HG02884 (cell line): ENCODE data around the gene ZFAND6.
"Not testable (repeated sequence)": the region's sequence is repeated elsewhere in the genome, so short reads cannot be mapped to it uniquely, and the experiment has no call there.

Experiments used
- ATAC-seq: cut with Tn5 transposase; IDR thresholded peaks from one replicate; pipeline ENCODE4 v1.9.1; 2021; ENCODE audit warnings: mild to moderate bottlenecking, moderate library complexity; ENCODE audit not compliant: unreplicated experiment

ZFAND6 gene

DNA sequence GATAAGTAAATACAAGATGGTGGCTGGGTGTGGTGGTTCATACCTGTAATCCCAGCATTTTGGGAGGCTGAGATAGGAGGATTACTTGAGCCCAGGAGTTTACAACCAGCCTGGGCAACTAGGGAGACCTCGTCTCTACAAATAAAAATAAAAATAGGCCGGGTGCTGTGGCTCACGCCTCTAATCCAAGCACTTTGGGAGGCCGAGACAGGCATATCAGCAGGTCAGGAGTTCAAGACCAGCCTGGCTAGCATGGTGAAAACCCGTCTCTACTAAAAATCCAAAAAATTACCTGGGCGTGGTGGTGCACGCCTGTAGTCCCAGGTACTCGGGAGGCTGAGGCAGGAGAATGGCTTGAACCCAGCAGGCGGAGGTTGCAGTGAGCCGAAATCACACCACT, 14.3 kb upstream of the ZFAND6 start:
- not testable (repeated sequence) for ATAC-seq

DNA sequence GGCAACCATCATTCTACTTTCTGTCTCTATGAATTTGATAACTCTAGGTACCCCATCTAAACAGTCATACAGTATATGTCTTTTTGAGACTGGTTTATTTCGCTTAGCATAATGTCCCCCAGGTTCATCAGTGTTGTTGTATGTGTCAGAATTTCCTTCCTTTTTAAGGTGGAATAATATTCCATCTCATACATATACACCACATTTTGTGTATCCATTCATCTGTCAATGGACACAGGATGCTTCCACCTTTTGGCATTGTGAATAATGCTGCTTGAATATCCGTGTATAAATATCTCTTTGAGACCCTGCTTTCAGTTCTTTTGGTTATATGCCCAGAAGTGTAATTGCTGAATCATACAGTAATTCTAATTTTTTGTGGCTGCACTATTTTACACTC, 10.4 kb upstream of the ZFAND6 start:
- no peak for ATAC-seq

DNA sequence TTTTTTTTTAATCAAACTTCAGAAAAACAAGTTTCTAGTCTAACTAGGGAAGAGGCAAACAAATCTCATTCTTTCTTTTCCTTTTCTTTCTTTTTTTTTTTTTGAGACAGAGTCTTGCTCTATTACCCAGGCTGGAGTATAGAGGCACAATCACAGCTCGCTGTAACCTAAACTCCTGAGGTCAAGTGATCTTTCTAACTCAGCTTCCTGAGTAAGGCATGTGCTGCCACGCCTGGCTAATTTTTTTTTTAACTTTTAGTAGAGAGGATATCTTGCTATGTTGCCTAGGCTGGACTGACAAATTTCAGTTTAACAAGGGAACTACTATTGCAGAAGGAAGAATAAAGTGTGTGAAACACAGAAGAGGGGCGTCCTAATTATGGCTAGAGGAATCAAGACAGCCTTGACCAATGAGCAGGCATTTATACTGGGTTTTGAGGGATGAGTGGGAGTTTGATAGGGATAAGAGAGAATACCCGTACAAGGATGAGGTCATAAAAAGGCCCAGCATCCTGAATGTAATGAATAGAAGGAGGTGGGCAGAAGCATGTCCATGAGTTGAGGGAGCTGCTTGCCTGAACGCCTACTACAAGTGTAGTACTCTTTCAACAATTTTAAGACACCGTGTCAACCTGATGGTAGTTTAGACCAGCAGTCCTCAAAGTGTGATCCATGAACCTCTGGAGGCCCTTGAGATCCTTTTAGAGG, 6.7 kb upstream of the ZFAND6 start:
- no peak for ATAC-seq

DNA sequence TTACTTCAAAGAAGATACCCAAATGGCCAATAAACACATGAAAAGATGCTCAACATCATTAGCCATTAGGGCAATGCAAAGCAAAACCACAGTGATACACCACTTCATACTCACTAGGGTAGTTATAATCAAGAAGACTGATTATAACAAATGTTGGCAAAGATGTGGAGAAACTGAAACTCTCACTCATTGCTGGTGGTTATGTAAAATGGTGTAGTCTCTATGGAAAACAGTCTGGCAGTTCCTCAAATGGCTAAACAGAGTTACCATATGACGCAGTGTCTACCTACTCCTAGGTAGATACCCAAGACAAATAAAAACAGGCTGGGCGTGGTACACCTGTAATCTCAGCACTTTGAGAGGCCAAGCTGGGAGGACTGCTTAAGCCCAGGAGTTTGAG, 3.5 kb upstream of the ZFAND6 start:
- no peak for ATAC-seq

DNA sequence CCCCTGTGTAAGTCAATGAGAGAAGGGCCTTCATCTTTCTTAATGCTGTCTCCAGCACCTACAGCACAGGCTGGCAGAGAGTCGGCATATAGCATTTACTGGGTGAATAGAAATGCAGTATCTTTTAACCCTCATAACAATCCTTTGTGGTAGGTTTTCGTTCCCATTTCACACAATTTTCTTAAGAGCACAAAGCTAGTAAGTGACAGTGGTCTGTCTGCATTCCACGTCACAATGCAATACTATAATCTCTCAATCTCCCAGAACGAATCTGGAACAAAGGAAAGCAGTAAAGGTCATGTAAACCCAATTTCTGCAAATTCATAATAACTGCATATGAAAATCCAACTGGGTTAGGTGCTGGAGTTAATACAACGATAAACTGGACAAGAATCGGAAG, 1.4 kb upstream of the ZFAND6 start:
- ATAC-seq: no peak

DNA sequence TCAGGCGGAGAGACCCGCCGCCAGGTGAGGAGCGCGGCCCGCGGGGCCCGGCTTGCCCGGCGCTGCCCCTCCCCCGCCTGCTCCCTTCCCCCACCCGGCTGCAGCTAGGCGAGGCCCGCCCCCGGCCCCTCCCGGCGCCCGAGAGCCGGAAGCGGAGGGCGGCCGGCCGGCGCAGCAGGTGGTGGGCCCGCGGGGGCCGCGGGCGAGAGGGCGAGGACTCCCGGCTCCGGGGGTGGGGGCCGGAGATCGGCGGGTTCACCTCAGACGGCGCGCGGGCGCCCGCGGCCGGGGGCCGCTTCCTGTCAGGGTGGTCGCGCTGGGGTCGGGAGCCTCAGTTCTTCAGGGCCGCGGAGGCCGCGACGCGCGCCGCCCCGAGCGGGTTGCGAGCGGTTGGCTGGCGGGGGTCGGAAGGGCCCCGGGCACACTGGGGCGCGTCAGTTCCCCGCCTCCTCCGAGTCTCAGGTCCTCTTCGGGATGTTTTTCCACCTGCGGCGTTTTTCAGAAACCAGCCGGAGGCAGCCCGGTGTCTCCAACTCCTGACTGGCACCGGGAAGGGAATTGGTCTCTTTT, 395 bp downstream of the ZFAND6 start:
- peak; percentile 41 for ATAC-seq

DNA sequence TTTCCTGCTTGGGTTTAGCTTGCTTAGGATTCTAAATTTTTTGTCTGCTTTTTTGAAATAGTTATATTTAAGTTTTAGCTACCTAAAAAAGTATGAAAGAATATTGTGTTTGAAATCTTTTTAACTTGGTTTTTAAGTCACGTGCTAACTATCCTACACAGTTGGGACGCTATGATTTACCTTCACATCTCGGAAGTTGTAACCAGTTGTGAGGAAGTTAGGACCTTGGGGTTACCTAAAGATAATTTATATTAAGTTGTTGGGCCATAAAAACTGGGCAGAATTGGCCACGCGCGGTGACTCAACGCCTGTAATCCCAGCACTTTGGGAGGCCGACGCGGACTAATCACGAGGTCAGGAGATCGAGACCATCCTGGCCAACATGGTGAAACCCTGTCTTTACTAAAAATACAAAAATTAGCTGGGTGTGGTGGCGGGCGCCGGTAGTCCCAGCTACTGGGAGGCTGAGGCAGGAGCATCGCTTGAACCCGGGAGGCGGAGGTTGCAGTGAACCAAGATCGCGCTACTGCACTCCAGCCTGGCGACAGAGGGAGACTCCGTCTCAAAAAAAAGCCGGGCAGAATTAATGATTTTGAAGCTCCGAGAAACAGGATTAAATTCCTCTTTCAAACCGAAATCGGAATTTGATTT, 1.0 kb downstream of the ZFAND6 start:
- no peak for ATAC-seq

DNA sequence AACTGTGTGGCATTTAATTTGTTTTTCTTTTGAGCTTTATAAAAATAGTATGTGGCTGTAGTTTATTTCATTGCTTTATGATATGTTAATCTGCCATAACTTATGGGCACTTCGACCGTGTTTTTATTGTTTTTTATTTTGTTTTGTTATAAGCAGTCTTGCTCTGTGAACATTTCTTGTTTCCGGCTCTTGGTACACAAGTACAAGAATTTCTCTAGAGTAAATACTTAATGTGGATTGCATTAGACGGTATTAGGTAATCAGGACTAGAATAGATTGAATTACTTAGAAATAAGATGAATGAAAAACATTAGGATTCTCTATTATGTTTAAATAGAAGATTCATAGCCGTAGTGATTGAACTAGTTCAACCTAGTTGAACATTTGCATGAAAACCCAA, 2.1 kb downstream of the ZFAND6 start:
- ATAC-seq: no peak

DNA sequence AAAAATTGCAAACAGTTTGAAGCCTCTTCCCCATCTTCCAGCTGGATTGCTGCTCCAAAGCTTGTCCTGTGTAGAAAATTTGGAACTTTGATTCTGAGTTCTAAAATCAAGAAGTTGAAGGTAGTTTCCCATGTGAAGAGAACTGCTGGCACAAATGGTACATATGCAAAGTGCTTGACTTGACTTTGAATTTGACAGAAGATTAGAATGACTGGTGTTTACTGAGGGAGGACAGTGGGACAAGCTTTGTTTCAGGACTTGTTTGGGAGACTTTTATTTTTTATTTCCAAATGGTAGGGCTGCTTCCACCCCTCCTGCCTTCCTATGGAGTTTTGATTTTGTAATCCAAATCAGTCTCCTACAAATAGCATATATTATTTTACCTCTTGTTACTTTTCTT, 7.4 kb downstream of the ZFAND6 start:
- ATAC-seq: no peak

DNA sequence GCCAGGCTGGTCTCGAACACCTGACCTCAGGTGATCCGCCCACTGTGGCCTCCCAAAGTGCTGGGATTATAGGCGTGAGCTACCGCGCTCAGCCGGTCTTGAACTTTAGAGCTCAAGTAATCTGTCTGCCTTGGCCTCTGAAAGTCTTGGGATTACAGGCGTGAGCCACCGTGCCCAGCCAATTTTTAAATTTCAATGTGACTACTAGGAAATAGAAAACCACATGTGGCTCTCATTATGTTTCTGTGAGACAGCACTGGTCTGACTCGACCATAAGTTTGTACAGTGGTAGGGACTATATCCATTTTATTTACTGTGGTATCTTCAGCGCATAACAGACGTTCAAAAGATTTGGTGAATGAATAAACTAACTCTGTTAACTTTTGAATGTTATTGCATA, 9.1 kb downstream of the ZFAND6 start:
- ATAC-seq: no peak

DNA sequence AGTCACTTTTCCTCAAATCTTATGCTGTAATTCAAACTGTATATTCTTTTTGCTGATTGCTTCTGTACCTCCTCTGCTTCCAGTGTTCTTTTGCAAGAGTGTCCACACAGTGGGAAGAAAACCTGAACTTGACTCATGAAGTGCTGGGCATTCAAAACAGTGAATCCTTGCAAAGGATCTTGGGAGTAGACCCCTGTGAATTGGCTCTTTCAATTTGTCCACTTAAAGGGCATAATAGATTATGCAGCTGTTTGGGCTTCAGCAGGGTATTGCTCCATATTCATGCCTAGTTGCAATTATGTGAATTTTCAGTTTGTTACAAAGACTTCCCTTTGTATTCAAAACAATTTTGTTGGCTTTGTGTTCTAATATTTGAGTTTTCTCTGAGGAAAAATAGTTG, 11.4 kb downstream of the ZFAND6 start:
- no peak for ATAC-seq

DNA sequence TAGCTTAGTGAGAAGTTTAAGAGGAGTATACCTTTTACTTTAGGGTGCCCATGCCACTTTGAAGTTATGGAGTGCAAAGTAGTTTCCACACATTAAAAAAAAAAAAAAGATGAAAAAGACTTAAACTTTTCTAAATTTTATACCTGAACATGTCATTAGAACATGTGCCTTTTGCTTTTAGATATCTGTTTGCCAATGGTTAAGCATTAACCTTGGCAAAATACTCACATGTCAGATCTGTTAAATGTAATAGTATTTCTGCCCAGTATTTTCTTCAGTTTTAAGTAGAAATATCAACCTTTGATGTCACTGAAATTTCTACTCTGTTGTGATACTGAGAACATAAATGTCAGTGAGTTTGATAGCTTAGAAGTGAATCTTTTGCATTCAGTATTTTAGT, 12.2 kb downstream of the ZFAND6 start:
- ATAC-seq: no peak

DNA sequence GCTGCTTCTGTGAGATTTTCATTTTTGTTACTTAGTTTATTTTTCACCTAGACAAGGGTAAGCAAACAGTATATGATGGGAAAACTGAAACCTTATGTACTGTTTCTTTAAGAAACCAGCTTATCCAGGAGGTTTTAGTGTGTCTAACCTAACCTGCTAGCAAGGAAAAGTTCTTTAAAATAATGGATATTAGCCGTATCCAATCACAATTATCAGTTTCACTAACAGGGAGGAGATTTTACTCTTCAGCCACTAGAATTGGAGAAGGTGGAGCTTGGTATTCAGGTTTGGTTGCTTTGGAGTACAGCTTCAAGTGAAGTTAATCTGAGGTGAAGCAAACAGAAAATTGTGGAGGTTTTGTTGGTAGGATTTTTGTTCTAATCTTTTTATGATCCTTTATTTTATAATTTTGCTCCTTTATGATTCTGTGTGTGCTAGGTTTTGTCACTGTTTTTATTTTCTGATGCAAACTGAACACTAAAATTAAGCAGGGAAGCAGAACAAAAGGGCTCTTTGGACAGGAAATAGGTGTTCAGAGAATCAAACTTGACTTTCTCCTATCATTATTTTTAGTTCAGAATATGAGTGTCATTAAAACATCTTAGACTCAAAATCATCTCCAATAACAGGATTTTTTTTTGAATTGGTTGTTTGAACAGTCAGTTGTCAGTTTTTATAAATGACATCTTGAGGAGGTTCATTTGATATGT, 13.0 kb downstream of the ZFAND6 start:
- peak; percentile 70 for ATAC-seq

DNA sequence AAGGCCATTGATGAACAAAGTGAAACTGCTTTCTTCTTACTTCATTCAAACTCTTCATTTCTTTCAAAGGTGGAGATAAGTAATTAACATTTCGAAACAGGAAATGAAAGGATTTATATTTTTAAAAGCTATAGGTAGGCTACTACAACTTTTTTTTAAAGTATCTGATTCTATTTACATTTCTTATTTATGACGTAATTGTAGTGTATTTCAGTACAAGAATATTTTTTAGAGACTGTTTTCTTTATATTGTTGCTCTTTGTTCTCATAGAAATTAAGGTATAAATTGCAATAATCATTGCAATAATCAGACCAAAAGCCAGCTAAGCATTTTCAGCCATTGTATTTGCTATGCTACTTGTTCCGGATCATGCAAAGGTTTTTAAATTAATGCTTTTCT, 13.7 kb downstream of the ZFAND6 start:
- ATAC-seq: no peak

DNA sequence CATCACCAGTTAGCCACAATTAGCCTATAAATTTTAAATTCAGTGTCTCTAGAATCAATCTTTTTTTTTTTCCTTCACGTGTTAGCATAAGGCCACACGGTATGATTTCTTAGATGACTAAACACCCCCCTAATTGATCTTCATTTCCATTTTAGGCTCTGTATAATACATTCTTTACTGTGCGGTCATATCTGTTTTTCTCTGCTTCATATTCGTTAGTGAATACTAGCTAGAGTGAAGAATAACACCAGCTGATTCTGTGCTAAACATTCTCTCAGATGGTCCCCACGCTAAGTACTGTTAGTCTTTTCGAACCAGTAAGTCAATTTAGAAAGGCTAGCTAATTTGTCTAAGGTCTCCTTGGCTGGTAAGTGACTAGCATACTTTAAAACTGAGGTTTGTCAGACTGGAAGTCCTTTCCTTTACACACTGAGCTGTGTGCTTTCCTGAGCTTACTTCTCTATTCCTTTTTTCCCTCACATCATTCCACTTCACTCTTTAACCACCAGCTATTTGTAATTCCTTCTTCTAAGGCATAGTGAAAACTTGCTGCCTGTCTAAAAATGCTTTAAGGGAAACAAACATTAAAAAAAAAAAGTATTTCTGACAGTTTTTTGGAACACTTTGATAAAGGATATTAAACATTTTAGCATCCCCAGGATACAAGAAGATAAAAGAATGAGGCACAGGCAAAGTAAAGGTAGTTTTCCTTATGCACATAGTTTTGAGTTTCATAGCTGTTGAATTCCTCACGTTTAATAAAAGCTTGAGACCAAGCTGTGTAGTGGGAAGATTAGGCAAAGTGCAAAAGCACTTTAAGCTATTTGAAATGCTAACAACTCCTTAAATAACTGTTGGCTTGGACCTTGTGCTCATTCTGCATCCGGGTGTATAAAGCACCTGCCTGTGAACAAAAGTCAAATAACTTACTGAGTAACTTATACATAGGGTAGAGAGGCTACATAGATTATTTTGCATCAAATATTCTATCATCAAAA, 17.1 kb downstream of the ZFAND6 start:
- no peak for ATAC-seq

DNA sequence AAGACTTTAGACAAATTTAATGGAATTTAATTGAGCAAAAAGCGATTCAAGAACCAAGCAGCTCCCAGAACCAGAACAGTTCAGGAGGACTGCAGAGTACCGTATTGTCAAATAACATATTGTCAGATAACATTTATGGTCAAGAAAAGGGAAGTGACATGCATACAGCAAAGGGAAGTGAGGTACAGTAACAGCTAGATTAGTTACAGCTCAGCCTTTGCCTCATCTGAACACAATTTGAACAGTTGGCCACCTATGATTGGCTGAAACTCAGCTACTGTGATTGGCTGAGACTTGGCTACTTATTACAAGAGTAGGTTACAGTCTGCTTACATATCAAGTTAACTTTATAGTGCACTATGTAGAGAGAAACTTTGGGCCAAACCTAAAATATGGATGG, 21.9 kb downstream of the ZFAND6 start:
- no peak for ATAC-seq

DNA sequence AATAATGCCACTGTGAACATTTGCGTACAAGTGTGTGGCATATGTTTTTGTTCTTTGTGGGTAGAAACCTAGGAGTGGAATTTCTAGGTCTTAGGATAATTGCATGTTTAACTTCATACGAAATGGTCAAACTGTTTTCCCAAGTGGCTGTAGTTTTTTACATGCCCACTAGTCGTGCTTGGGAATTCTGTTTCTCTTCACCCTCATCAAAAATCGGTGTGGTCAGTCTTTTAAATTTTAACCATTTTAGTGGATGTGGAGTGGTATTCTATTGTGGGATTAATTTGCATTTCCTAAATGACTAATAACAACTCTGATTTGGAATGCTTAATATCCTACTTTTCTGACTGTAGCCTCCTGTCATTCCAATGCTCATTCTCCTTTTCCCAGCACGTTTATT, 27.6 kb downstream of the ZFAND6 start:
- no peak for ATAC-seq

DNA sequence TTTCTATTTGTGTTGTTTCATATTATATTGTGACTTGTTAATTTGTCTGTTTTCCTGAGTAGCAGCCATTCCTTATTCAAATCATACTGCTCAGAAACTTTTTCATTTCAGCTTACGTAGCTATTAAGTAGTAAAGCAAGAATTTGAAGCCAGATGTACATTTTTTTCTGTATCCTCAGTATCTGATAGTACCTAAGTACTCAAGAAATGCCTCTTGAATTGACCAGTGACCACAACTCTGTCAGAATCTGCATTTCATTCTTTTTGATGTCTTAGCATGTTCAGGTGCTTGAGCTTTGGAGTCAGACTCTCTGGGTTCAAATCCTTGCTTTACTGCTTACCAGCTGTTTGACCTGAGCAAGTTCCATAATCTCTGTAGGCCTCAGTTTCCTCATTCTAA, 30.6 kb downstream of the ZFAND6 start:
- ATAC-seq: no peak

DNA sequence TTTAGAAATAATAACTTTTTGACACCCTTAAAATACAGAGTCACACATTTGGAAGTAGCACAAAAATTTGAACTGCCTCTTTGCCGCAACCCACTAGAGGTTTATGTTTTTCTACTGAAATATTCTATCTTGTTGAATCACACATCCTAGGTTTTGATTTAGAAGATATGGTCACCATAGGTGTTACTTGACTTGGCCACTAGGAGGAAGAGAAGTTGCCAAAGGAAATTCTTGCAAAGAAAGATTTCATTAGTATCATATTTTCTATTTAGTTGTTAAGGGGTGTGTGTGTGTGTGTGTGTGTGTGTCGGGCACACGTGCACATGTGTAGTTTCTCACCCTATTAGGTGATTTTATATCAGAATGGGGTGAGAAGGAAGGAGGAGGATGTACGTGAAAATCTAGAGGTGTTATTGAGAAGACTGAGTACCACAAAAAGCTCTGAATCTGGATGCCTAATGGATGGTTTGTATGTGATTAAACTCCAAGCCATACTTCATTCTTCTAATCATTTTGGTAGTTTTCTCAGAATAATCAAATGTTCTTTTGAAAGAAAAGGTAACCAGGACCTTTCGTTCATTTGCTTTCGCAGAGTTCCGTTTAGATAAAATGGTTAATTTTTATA, 31.5 kb downstream of the ZFAND6 start:
- no peak for ATAC-seq

DNA sequence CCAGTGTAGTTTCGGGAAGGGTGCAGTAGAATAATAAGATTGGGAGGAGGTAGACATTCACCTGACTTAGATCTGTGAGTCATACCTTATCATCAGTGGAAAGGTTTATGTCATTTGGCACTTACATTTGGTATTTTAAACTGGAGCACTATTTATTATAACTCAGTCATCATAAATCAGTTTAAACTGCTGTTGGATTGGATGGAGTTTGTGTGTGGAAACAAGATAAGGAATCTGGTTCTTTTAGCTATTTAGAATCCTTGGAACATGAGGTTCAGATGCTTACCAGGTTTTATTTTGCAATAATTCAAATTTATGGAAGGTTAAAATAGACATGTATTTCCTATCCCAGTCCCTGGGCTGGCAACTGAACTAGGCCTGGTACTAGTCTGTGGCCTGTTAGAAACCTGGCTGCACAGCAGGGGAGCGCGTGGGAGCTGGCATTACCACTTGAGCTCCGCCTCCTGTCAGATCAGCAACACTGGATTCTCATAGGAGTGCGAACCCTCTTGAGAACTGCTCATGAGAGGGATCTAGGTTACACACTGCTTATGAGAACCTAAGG, 34.5 kb downstream of the ZFAND6 start:
- no peak for ATAC-seq
